Transverse colon (tissue), 4 donors: ENCODE measurements around the gene KDM3A.

Source experiments
- CTCF ChIP-seq, 5 experiments: fragments of 200-600 bp in 3 of 5; fragments of 450-650 bp in 2 of 5; sonication (generic) in 3 of 5; IDR thresholded peaks; 1 replicate in 2 of 5; 2 replicates in 3 of 5; pipeline ENCODE4 v1.5.1; 2016 to 2017; ENCODE audit warnings: antibody characterized with exemption in 5 of 5, inconsistent platforms in 3 of 5, mild to moderate bottlenecking in 2 of 5, moderate library complexity in 1 of 5
- EP300 ChIP-seq: sonication (generic); formaldehyde crosslinking; IDR thresholded peaks from one replicate; pipeline ENCODE4 v1.6.1; 2017; ENCODE audit warnings: antibody characterized with exemption, low read depth
- POLR2A ChIP-seq: fragments of 450-650 bp; IDR thresholded peaks from one replicate; pipeline ENCODE4 v1.6.1; 2016; ENCODE audit warnings: antibody characterized with exemption, mild to moderate bottlenecking, moderate library complexity
- POLR2AphosphoS5 ChIP-seq, 3 donors: sonication (generic); formaldehyde crosslinking; IDR thresholded peaks; one replicate each; pipeline ENCODE4 v1.6.1; 2016; ENCODE audit warnings: antibody characterized with exemption in 3 of 3

- TF ChIP-seq CTCF (IDR thresholded peaks at IDR 0.05) = no peak
- no peak for TF ChIP-seq POLR2AphosphoS5 (IDR thresholded peaks at IDR 0.05)
- no peak for TF ChIP-seq POLR2A
- TF ChIP-seq EP300 = no peak
Observed at GRCh38 chr2:86484385-86484784, 43.2 kb downstream of the KDM3A start.
